ENCODE data around the gene TEKT5.

TEKT5 gene

GRCh38 chr16:10738231-10739077 lies 43.7 kb upstream of the TEKT5 start:
- H3K27ac ChIP-seq, result no peak overlapping the region
- no peak for TF ChIP-seq CTCF (conservative IDR thresholded peaks at IDR 0.05)

DNA sequence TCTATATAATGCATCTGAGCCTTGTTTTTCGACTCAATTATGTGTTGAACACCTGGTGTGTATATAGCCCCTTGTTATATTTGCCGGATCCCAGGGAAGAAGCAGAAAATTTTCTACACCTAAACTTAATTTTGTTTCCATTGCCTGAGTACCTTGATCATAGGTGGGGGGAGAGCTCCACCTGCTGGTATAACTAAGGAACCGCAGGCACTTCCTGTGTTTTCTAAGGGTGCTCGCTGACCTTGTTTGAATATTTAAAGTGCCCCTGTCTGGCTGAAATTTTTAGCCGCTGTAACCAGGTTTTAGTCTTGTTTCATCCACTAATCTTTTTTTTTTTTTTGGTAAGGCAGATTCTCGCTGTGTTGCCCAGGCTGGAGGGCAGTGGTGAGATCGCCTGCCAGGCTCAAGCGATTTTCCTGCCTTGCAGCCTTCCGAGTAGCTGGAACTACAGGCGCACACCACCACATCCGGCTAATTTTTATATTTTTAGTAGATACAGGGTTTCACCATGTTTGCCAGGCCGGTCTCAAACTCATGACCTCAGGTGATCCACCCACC lies 42.4 kb upstream of the TEKT5 start:
- TF ChIP-seq CTCF (conservative IDR thresholded peaks at IDR 0.05), result peak; percentile 77
- 0 out of 2 replicates have a peak overlapping the region, but pooled peaks have one; percentile 8 for H3K27ac ChIP-seq

- no peak for TF ChIP-seq CTCF (conservative IDR thresholded peaks at IDR 0.05)
- no peak overlapping the region for H3K27ac ChIP-seq
These were observed 37.1 kb upstream of the TEKT5 start for GRCh38 chr16:10731790-10732189.

GRCh38 chr16:10729104-10730048 lies 34.6 kb upstream of the TEKT5 start:
- H3K27ac ChIP-seq, result no peak overlapping the region
- TF ChIP-seq CTCF (conservative IDR thresholded peaks at IDR 0.05), result no peak

DNA sequence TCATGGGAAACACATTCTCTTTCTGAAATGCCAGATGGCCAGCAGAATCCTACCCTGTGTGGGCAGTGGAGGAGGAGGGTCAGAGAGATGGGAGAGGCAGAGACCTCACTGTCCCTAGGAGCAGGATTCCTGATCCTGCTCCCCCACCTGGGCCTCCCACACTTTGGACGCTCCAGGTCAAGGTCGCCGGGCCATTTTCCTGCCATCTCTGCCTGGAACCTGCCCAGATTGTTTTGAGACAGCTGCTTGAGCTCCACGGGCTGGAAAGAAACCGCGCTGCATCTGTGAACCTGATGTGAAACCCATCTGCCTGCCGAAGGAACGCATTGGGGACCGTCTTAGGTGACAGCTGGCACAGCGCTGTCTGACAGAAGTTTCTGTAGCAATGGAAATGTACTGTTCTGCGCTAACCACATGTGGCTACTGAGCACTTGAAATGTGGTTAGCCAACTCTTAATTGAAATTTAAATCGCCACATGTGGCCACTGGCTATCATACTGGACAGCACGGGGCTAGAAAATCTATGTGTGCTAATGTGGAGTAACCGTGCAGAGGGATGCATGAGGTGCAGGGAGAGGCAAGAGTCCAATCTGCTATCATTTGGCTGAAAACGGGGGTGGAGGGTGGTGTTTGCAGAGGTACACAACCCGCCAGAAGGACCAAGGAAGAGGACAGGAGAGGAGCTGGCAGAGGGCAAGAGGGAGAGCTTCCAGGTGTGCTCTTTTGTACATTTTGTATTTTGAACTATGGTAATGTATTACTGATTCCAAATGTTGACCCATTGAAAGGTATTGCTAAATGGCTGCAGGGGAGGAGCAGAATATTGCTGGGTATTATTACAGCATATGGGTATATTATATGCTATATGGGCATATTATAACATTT lies 33.5 kb upstream of the TEKT5 start:
- no peak for TF ChIP-seq CTCF (conservative IDR thresholded peaks at IDR 0.05)
- no peak overlapping the region for H3K27ac ChIP-seq

GRCh38 chr16:10708969-10709368 lies 14.2 kb upstream of the TEKT5 start:
- TF ChIP-seq CTCF (conservative IDR thresholded peaks at IDR 0.05), result no peak
- no peak overlapping the region for H3K27ac ChIP-seq

All from VCaP (cell line).